Erythroblast (primary cell): ENCODE measurements around the gene ADAR.

Experiments used
- GATA1 ChIP-seq: IDR thresholded peaks from 2 replicates; pipeline ENCODE4 v1.6.1; 2011; ENCODE audit warnings: low read depth, mild to moderate bottlenecking, control low read depth, low read length, moderate library complexity
- POLR2A ChIP-seq: IDR thresholded peaks from 2 replicates; pipeline ENCODE4 v1.6.1; 2011; ENCODE audit warnings: mild to moderate bottlenecking, low read length

GRCh38 chr1:154586641-154587040 lies 21.3 kb downstream of the ADAR start:
- TF ChIP-seq POLR2A = no peak
- no peak for TF ChIP-seq GATA1
